ENCODE data around the gene NAA38. TPM values are rescaled to one million over a fixed set of nuclear protein-coding genes. Genes with fewer than 3 reads are reported as not detected.
A peak's percentile ranks its signal among the peaks of the same experiment; 100 is the strongest.

The NAA38 gene
- total RNA-seq, 1 experiment from 2014 or later = 46.3 TPM

GRCh38 chr17:7862692-7863437 lies 5.5 kb upstream of the NAA38 start:
- Mint-ChIP-seq H3K36me3 (peaks cover 9% of the 10 kb centered on the region), H3K4me1 (peaks cover 11% of the 10 kb centered on the region), H3K9me3 (peaks cover 8% of the 10 kb centered on the region; the same call in 1 of the 2 replicates), H3K4me3 (no peak overlapping the region), H3K27me3 (ENCODE audit: low read depth) (no peaks in the 10 kb centered on the region), H3K27ac (peak overlapping the region; percentile 17; the same call in 1 of the 2 replicates)
- ChIA-PET POLR2A (interaction anchor here (0.7 kb wide), 3 partner anchors 24 to 361 kb away, joined by 3 to 6 read pairs (median 4); no protein-coding TSS in a partner anchor), CTCF (interaction anchor here (0.7 to 2.9 kb wide), 14 partner anchors 13 to 480 kb away, joined by 3 to 15 read pairs (median 5); partner anchors contain the start of genes KDM6B and MPDU1)
- DNase-seq (ENCODE audit: low spot score) (peak; percentile 77), ATAC-seq (no peak)
- TF ChIP-seq NR3C1 (CRISPR knock-in tag; conservative IDR thresholded peaks at IDR 0.05; ENCODE audit: low read depth) (no peak), CTCF (IDR thresholded peaks at IDR 0.05) (peak; percentile 64; the same call in 1 of the 2 replicates)

- Mint-ChIP-seq H3K36me3 (peaks cover 6% of the 10 kb centered on the region), H3K9me3 (no peaks in the 10 kb centered on the region)
- POLR2A ChIA-PET = interaction anchor here (0.6 kb wide), 1 partner anchor 837 kb away, joined by 3 read pairs; no protein-coding TSS in a partner anchor
These were observed 1.7 kb upstream of the NAA38 start for GRCh38 chr17:7859028-7859427.

GRCh38 chr17:7858522-7858810 lies 1.1 kb upstream of the NAA38 start:
- H3K4me1 Mint-ChIP-seq = peaks cover 20% of the 10 kb centered on the region
- DNase-seq (ENCODE audit: low spot score) (peak; percentile 72), ATAC-seq (peak; percentile 14)
- peaks cover 7% of the 10 kb centered on the region; the same call in 1 of the 2 replicates for H3K27me3 Mint-ChIP-seq (ENCODE audit: low read depth)
- no peak overlapping the region for H3K27ac Mint-ChIP-seq
- H3K9me3 Mint-ChIP-seq = no peaks in the 10 kb centered on the region
- peaks cover 6% of the 10 kb centered on the region for H3K36me3 Mint-ChIP-seq
- ChIA-PET CTCF (interaction anchor here (0.8 to 1.7 kb wide), 2 partner anchors 24 to 130 kb away, joined by 4 to 5 read pairs; no protein-coding TSS in a partner anchor), POLR2A (interaction anchor here (0.6 kb wide), 1 partner anchor 836 kb away, joined by 3 read pairs; no protein-coding TSS in a partner anchor)
- no peak overlapping the region for H3K4me3 Mint-ChIP-seq
- TF ChIP-seq ERG (CRISPR knock-in tag; IDR thresholded peaks at IDR 0.05) = no peak
- no peak for TF ChIP-seq NFATC4 (CRISPR knock-in tag; IDR thresholded peaks at IDR 0.05)
- no peak for TF ChIP-seq TCF7 (CRISPR knock-in tag; IDR thresholded peaks at IDR 0.05; ENCODE audit: low read depth)
- TF ChIP-seq ZSCAN18 (CRISPR knock-in tag; IDR thresholded peaks at IDR 0.05) = no peak
- no peak for TF ChIP-seq SOX15 (CRISPR knock-in tag; IDR thresholded peaks at IDR 0.05)
- TF ChIP-seq IRF1 (CRISPR knock-in tag; IDR thresholded peaks at IDR 0.05) = no peak
- TF ChIP-seq ATF2 (CRISPR knock-in tag; IDR thresholded peaks at IDR 0.05; ENCODE audit: borderline replicate concordance, low read depth) = no peak
- no peak for TF ChIP-seq GRHL2 (CRISPR knock-in tag; IDR thresholded peaks at IDR 0.05; ENCODE audit: insufficient replicate concordance, severe bottlenecking)
- TF ChIP-seq SP1 (CRISPR knock-in tag; conservative IDR thresholded peaks at IDR 0.05) = no peak; the same call in 1 of the 2 replicates
- TF ChIP-seq NFYB (CRISPR knock-in tag; conservative IDR thresholded peaks at IDR 0.05; ENCODE audit: low read depth) = no peak
- no peak for TF ChIP-seq ESRRA (CRISPR knock-in tag; IDR thresholded peaks at IDR 0.05; ENCODE audit: borderline replicate concordance)
- TF ChIP-seq ARID4B (CRISPR knock-in tag; IDR thresholded peaks at IDR 0.05; ENCODE audit: borderline replicate concordance) = no peak
- TF ChIP-seq CREM (CRISPR knock-in tag; IDR thresholded peaks at IDR 0.05) = no peak
- TF ChIP-seq ETV6 (CRISPR knock-in tag; IDR thresholded peaks at IDR 0.05) = no peak
- no peak for TF ChIP-seq CREB1 (CRISPR knock-in tag; IDR thresholded peaks at IDR 0.05)

More at GRCh38 chr17:7859028-7859427, 1.7 kb upstream of the NAA38 start:
- ATAC-seq (no peak), DNase-seq (ENCODE audit: low spot score) (no peak)
- no peak overlapping the region for H3K27ac Mint-ChIP-seq
- H3K4me1 Mint-ChIP-seq = peaks cover 16% of the 10 kb centered on the region
- H3K27me3 Mint-ChIP-seq (ENCODE audit: low read depth) = peaks cover 2% of the 10 kb centered on the region; the same call in 1 of the 2 replicates
- no peak overlapping the region for H3K4me3 Mint-ChIP-seq
- CTCF ChIA-PET = interaction anchor here (0.8 to 1.7 kb wide), 2 partner anchors 24 to 130 kb away, joined by 4 to 5 read pairs; no protein-coding TSS in a partner anchor
- TF ChIP-seq SP1 (CRISPR knock-in tag; conservative IDR thresholded peaks at IDR 0.05) (no peak), MAX (CRISPR knock-in tag; IDR thresholded peaks at IDR 0.05) (no peak), NR3C1 (CRISPR knock-in tag; conservative IDR thresholded peaks at IDR 0.05; ENCODE audit: low read depth) (no peak)

Measured in WTC11 (cell line).